ENCODE measurements around the gene MAPK8.

The MAPK8 gene

GRCh38 chr10:48423884-48424283 is 117.4 kb downstream of the MAPK8 start:
- DNase-seq: no peak

- DNase-seq: no peak
These were observed 122.4 kb downstream of the MAPK8 start for GRCh38 chr10:48428896-48429295.

- DNase-seq: no peak
These were observed 122.8 kb downstream of the MAPK8 start for GRCh38 chr10:48429309-48429708.

- no peak for DNase-seq
These were observed 124.0 kb downstream of the MAPK8 start for GRCh38 chr10:48430402-48430993.

GRCh38 chr10:48431871-48432270 is 125.4 kb downstream of the MAPK8 start:
- no peak for DNase-seq

GRCh38 chr10:48437546-48437945 is 131.1 kb downstream of the MAPK8 start:
- DNase-seq: no peak

DNA sequence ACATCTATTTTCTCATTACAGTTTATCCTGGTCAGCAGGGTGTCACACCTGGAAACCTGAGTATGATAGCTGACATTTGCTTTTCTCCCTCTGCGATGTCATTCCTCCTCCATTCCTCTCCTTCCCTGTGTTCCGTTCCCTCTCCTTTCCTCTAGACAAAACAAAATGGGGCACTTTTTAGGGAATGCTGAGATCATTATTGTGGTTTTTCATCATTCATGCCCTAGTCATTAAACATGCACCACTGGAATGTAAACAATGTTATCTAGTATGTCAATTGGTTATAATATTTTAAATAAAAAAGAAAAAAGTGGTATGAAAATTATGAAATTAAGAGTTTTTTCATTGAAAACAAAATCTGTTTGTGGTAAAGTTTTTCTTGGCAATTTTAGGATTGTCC is 132.6 kb downstream of the MAPK8 start:
- no peak for DNase-seq

GRCh38 chr10:48439581-48440041 is 133.1 kb downstream of the MAPK8 start:
- DNase-seq: no peak

DNA sequence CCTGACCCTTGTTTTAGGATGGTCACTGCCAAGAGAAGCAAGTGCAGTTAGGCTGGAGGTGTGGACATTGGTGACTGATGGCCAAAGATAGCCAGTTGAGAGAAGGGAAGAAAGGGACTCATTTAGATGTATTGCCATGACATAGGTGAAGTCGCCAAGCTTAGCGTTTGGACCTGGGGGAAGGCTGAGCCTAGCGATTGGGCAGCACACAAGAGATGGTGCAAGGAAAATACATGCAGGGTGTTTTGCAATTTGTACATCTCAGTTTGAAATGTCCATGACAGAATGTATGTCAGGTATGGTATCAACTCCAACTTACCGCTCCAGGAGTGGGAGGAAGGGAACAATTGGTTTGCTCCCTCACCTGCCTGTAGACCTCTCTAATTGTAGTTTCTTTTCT is 134.3 kb downstream of the MAPK8 start:
- no peak for DNase-seq

GRCh38 chr10:48442090-48442808 is 135.8 kb downstream of the MAPK8 start:
- no peak for DNase-seq

DNA sequence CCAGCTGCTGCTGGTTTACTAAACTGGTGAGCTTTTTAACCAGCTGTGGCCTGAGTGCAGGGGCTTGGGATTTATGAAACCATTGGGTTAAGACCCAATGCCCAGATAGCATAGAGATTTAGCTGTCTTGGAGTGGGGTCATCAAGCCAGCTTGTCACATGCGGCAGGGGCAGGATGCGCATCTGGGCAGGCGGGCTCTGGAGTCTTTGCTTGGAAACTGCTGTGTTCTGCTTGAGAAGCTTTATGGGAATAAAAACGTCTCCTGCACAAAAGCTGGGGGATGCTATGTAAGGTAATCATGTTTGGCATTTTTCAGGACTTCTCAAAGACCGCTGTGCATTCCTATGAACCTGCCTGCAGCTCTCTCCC is 136.3 kb downstream of the MAPK8 start:
- DNase-seq: no peak

DNA sequence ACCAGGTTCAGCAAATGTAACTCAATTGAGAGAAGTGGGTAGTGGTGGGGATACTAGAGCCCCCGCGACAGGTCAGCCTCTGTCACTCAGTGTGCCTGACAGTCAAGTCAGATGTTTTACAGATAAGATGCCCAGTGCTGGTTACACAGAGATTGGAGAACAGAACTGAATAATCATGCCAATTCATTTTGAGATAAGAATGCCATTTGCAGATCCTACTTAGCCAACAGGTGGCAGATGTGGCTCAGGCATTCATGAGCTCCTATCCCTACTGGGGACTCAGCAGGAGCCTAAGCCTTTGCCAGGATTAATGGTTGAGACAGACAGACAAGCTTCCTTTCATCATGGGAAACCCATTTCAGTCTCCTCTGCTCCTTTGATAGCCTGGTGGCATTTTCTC is 137.8 kb downstream of the MAPK8 start:
- DNase-seq: no peak

GRCh38 chr10:48444861-48445841 is 138.7 kb downstream of the MAPK8 start:
- DNase-seq: no peak

DNA sequence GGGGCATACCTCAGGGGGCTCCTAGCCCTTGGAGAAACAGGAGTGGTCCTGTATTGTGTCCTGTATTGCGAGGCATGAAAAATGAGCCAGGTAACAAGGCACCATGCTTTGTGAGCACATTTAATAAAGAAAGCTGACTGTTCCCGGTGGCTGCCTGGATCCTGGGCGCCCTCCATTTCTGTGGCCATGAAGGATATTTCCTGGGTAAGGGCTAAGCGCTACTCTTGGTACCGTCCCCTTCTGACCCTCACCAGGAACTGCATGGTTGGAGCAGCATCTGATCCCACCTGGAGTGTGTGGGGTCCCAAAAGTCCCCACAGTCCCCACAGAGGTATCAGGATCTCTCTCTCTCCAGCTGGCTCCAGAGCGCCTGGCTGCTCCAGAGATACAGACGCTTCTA is 139.5 kb downstream of the MAPK8 start:
- no peak for DNase-seq

GRCh38 chr10:48446785-48447184 is 140.3 kb downstream of the MAPK8 start:
- no peak for DNase-seq

DNA sequence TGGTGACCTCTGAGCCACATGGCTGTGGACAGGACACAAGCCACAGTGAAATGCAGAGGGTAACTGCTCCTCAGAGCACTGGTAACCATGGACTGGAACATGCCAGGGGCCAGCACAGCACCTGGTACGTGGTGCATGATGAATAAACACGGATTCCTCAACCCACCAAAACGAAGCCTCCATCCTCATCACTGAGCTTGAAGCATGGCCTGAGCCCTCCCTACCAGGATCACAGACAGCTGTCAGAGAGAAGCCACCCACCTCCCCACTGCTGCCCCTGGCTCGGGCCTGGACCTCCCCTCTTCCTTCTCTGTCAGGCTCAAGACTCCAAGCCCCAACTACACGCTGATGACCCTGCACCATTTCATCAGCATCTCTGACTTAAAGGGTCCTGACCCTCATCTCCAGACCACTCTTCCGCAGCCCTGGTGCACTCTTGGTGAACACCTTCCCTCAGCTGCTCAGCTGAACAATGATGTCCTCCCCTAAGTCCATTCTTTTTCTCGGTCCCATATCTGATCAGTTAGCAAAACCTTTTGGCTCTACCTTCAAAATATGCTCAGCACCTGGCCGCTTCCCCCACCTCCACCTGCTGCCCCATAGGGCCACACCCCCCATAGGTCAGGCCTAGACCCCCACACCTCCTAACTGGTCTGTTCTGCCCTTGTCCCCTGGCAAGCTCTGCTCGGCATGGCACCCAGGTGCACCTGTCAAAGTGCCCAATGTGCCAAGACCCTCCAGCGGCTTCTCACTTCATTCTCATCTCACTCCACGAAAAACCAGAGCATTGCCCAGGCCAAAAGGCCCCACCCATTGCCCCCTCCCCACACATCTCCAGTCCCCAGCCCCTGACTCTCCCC is 141.1 kb downstream of the MAPK8 start:
- no peak for DNase-seq

DNA sequence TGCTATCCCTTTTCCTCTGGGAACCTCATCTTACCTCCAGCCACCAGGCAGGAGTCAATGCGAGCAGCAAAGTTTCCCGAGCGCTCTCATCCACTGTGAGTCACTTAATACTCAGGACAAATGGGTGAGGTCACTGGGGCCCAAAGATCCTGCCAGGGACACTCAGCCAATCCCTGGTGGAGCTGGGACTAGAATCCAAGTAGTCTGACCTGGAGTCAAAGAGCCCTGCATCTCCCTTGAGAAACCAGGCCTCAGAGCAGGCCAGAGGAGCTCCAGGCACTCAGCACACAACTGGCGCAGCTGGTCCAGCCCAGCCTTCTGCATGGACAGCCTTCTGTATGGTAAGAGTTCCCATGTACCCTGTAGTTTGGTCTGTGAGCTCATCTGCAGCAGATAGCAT is 142.3 kb downstream of the MAPK8 start:
- no peak for DNase-seq

GRCh38 chr10:48449501-48450232 is 143.2 kb downstream of the MAPK8 start:
- DNase-seq: no peak

DNA sequence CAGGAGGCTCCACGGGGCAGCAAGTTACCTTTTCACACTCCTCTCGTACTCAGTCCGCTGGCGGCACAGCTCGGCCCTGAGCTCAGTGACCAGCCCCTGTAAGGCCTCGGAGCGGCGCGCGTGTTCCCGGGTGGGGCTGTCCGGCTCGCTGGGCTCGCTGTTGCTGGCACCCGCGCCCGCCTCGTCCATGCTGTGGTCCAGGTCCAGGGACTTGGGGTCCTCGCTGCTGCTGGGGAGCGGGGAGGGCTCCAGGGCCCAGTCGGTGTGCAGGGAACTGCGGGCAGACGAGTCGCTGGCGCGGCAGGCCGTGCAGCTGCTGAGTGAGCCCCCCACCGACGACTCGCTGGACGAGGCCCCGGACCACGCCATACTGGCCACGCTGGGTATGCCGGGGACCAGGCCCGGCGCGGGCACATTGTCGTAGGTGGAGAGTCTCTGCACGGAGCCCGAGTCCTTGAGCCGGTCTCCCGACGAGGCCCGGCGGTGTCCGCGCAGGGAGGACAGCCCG is 143.8 kb downstream of the MAPK8 start:
- DNase-seq: no peak

DNA sequence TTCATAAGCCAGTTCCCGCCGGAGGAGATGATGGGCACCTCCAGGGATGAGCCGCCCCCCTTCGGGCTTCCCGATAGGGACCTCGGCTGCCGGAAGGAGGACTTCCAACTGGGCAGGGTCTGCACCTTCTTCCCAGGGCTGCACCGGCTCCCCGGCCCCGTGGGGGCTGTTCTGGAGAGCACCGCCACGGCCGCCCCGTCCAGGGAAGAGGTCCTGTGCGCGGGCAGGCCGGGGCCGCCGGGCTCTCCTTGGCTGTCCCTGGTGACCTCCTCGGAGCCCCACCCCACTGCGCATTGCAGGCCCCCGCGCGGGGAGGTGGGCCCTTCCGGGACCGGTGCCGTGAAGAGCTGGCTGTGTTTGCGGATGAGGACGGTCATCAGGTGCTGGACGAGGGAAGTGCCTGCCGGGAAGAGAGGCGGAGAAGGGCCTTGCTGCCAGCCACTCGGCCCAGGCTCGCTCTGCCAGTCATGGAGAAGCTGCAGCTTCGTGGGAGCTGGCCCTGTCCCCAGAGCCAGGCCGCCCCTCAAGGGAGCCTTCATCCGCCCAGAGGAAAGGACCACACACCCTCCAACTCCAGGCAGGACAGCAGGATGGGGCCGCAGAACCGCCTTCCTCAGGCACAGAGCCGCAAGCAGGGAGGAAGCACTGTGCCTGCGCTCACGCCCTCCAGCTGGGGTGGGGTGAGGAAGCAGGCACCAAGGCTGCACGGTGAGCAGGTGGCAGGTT is 144.4 kb downstream of the MAPK8 start:
- DNase-seq: no peak

Data from activated CD4-positive, alpha-beta T cell treated with anti-CD3 and anti-CD28 coated beads, Interleukin-2, amount 50 U/mL, for 1 hour (primary cell).